HuH-7.5 (cell line): ENCODE measurements around the gene ZNF599.

Experiments
- DNase-seq: peaks from one replicate; pipeline ENCODE4 v3.0.0; 2011; ENCODE audit warnings: low spot score

Gene ZNF599

GRCh38 chr19:34744896-34745690 is 27.9 kb downstream of the ZNF599 start:
- no peak for DNase-seq

GRCh38 chr19:34734537-34735103 is 38.4 kb downstream of the ZNF599 start:
- DNase-seq, result peak; percentile 14

GRCh38 chr19:34733746-34734536 is 39.1 kb downstream of the ZNF599 start, which contains the start of gene ZNF181:
ZNF181 (plus strand) TSS chr19:34734243; CDS start chr19:34735038, 795 bp downstream.
- DNase-seq, result peak; percentile 81

GRCh38 chr19:34733266-34733745 is 39.7 kb downstream of the ZNF599 start:
- DNase-seq, result no peak

GRCh38 chr19:34732612-34733211 is 40.3 kb downstream of the ZNF599 start:
- DNase-seq, result no peak

- no peak for DNase-seq
Observed at GRCh38 chr19:34731964-34732363, 41.1 kb downstream of the ZNF599 start.

- DNase-seq, result no peak
Observed at GRCh38 chr19:34731019-34731829, 41.8 kb downstream of the ZNF599 start.

- DNase-seq, result no peak
Observed at GRCh38 chr19:34725400-34725799, 47.6 kb downstream of the ZNF599 start.

- no peak for DNase-seq
Observed at GRCh38 chr19:34722353-34722752, 50.7 kb downstream of the ZNF599 start.

GRCh38 chr19:34715357-34715756 is 57.7 kb downstream of the ZNF599 start:
- no peak for DNase-seq

GRCh38 chr19:34713262-34713637 is 59.8 kb downstream of the ZNF599 start:
- no peak for DNase-seq

GRCh38 chr19:34712395-34713261 is 60.4 kb downstream of the ZNF599 start:
- DNase-seq, result peak; percentile 42

GRCh38 chr19:34711890-34712289 is 61.1 kb downstream of the ZNF599 start:
- no peak for DNase-seq
